Activated naive CD4-positive, alpha-beta T cell treated with anti-CD3 and anti-CD28 coated beads, Interleukin-2, amount 50 U/mL, for 72 hours (primary cell): ENCODE measurements around the gene CEND1. TPM values are rescaled to one million over a fixed set of nuclear protein-coding genes. Genes with fewer than 3 reads are reported as not detected.
A peak's percentile ranks its signal among the peaks of the same experiment; 100 is the strongest.

Source experiments
- ATAC-seq, 2 donors: fragments of 150-1000 bp; cut with Tn5 transposase; 2 replicates each; pipeline ENCODE4 v1.10.0; 2021; ENCODE audit warnings: mild to moderate bottlenecking in 2 of 2, moderate library complexity in 2 of 2
- DNase-seq, 2 donors: peaks; one replicate each; pipeline ENCODE4 v3.0.0; 2021 to 2022; ENCODE audit warnings: low spot score in 2 of 2
- H3K27ac Mint-ChIP-seq, 2 donors: one replicate each; pipeline ENCODE4 v1.8.0; 2022; ENCODE audit warnings: mild to moderate bottlenecking in 2 of 2, mixed read lengths in 2 of 2
- H3K36me3 Mint-ChIP-seq, 2 donors: one replicate each; pipeline ENCODE4 v1.8.0; 2022; ENCODE audit warnings: mixed read lengths in 2 of 2
- H3K9me3 Mint-ChIP-seq, 2 donors: one replicate each; pipeline ENCODE4 v1.8.0; 2022; ENCODE audit warnings: mixed read lengths in 2 of 2
- total RNA-seq, 2 donors: library from RNA; stranded (reverse); gene quantifications; one replicate each; pipeline ENCODE4 v1.2.3, GENCODE V29; 2022

The CEND1 gene
- total RNA-seq = 1 to 10 TPM in 1 of 2 donors, not detected in 1; 1.1 TPM

- ATAC-seq = peak in 1 of 2 donors; percentile 68
- Mint-ChIP-seq H3K36me3 (no peaks in the 10 kb centered on the region), H3K27ac (no peak within 1 kb of the TSS), H3K9me3 (no peaks in the 10 kb centered on the region)
- peak in 1 of 2 donors; percentile 61 for DNase-seq
Observed at GRCh38 chr11:789943-790342, at the start of gene CEND1. CEND1 (minus strand) TSS chr11:790090; CDS start chr11:788576, 1,514 bp downstream.

- DNase-seq (no peak), ATAC-seq (no peak)
- Mint-ChIP-seq H3K27ac (no peak overlapping the region), H3K9me3 (no peaks in the 10 kb centered on the region), H3K36me3 (peaks cover 0 to 9% of the 10 kb centered on the region in 2 donors)
Observed at GRCh38 chr11:839280-839623, 49.4 kb upstream of the CEND1 start.

- peak overlapping the region; percentile 26 to 36 for H3K27ac Mint-ChIP-seq
- H3K36me3 Mint-ChIP-seq = peaks cover 0 to 9% of the 10 kb centered on the region in 2 donors
- no peaks in the 10 kb centered on the region for H3K9me3 Mint-ChIP-seq
- DNase-seq (no peak), ATAC-seq (no peak)
Observed at GRCh38 chr11:838441-839279, 48.8 kb upstream of the CEND1 start.

- H3K9me3 Mint-ChIP-seq = no peaks in the 10 kb centered on the region
- H3K36me3 Mint-ChIP-seq = peaks cover 0 to 9% of the 10 kb centered on the region in 2 donors
- no peak for DNase-seq
- peak overlapping the region in 1 of 2 donors; percentile 26 for H3K27ac Mint-ChIP-seq
- no peak for ATAC-seq
Observed at GRCh38 chr11:837990-838307, 48.1 kb upstream of the CEND1 start.

- no peaks in the 10 kb centered on the region for H3K9me3 Mint-ChIP-seq
- ATAC-seq (no peak), DNase-seq (no peak)
- H3K36me3 Mint-ChIP-seq = peaks cover 0 to 9% of the 10 kb centered on the region in 2 donors
- peak overlapping the region in 1 of 2 donors; percentile 26 for H3K27ac Mint-ChIP-seq
Observed at GRCh38 chr11:837189-837989, 47.5 kb upstream of the CEND1 start.

- Mint-ChIP-seq H3K36me3 (peaks cover 0 to 9% of the 10 kb centered on the region in 2 donors), H3K27ac (no peak overlapping the region), H3K9me3 (no peaks in the 10 kb centered on the region)
- DNase-seq = no peak
- ATAC-seq = no peak
Observed at GRCh38 chr11:836700-837099, 46.8 kb upstream of the CEND1 start.

GRCh38 chr11:836274-836673, 46.4 kb upstream of the CEND1 start:
- Mint-ChIP-seq H3K27ac (no peak overlapping the region), H3K36me3 (peaks cover 0 to 9% of the 10 kb centered on the region in 2 donors), H3K9me3 (no peaks in the 10 kb centered on the region)
- no peak for ATAC-seq
- DNase-seq = no peak

GRCh38 chr11:834371-835316, 44.8 kb upstream of the CEND1 start:
- Mint-ChIP-seq H3K9me3 (no peaks in the 10 kb centered on the region), H3K36me3 (no peaks in the 10 kb centered on the region), H3K27ac (no peak overlapping the region)
- no peak for DNase-seq
- ATAC-seq = peak in 1 of 2 donors; percentile 32

- H3K9me3 Mint-ChIP-seq = no peaks in the 10 kb centered on the region
- H3K36me3 Mint-ChIP-seq = no peaks in the 10 kb centered on the region
- H3K27ac Mint-ChIP-seq = peak overlapping the region in 1 of 2 donors; percentile 37
- ATAC-seq (no peak), DNase-seq (no peak)
Observed at GRCh38 chr11:833849-834311, 44.0 kb upstream of the CEND1 start.

- no peak for DNase-seq
- H3K9me3 Mint-ChIP-seq = no peaks in the 10 kb centered on the region
- no peak overlapping the region for H3K27ac Mint-ChIP-seq
- peak; percentile 27 to 65 for ATAC-seq
- H3K36me3 Mint-ChIP-seq = no peaks in the 10 kb centered on the region
Observed at GRCh38 chr11:833114-833791, 43.4 kb upstream of the CEND1 start.

- peak; percentile 67 to 72 for ATAC-seq
- Mint-ChIP-seq H3K27ac (peak within 1 kb of the TSS in 1 of 2 donors; percentile 37), H3K9me3 (no peaks in the 10 kb centered on the region), H3K36me3 (no peaks in the 10 kb centered on the region)
- peak in 1 of 2 donors; percentile 69 for DNase-seq
Observed at GRCh38 chr11:832529-833113, 42.7 kb upstream of the CEND1 start, which contains the start of gene CD151. CD151 (plus strand) TSS chr11:832952; CDS start chr11:836070, 3,118 bp downstream.

GRCh38 chr11:831961-832528, 42.2 kb upstream of the CEND1 start:
- Mint-ChIP-seq H3K36me3 (no peaks in the 10 kb centered on the region), H3K27ac (no peak overlapping the region), H3K9me3 (no peaks in the 10 kb centered on the region)
- DNase-seq = no peak
- no peak for ATAC-seq

- DNase-seq (no peak), ATAC-seq (no peak)
- no peaks in the 10 kb centered on the region for H3K9me3 Mint-ChIP-seq
- H3K36me3 Mint-ChIP-seq = no peaks in the 10 kb centered on the region
- H3K27ac Mint-ChIP-seq = no peak overlapping the region
Observed at GRCh38 chr11:831118-831864, 41.4 kb upstream of the CEND1 start.

GRCh38 chr11:830295-831117, 40.6 kb upstream of the CEND1 start:
- peak in 1 of 2 donors; percentile 77 for DNase-seq
- no peaks in the 10 kb centered on the region for H3K9me3 Mint-ChIP-seq
- peaks cover 0 to under 1% of the 10 kb centered on the region in 2 donors for H3K36me3 Mint-ChIP-seq
- peak in 1 of 2 donors; percentile 65 for ATAC-seq
- H3K27ac Mint-ChIP-seq = no peak overlapping the region
